ENCODE data around the gene DNPH1. TPM values are rescaled to one million over a fixed set of nuclear protein-coding genes. Genes with fewer than 3 reads are reported as not detected.

The DNPH1 gene
- total RNA-seq, 4 donors from 2014 or later: 23.4 to 68.4 (median 33.2) TPM

DNA sequence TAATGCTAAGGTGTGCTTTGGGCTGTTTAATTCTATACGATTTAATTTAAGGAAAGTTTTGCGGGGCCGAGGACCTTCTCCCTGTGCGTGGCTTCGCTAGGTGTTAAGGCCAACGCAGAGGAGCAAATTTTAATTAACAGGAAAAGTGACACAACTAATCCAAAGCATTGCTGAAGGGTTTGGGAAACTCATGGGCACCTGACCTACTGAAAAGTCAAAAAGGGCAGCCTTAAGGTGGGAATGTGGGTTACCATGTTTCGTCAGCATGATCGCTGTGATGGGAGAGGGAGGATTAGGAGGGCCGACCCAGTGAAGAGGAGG, 47.7 kb downstream of the DNPH1 start:
- intact Hi-C loops (cut with DNase I; ENCODE audit: low total_unique reads): no loop called here
- H3K4me3 ChIP-seq: peak overlapping the region; percentile 59 to 75
- no peaks in the 10 kb centered on the region for H3K4me1 ChIP-seq
- H3K27me3 ChIP-seq: no peaks in the 10 kb centered on the region
- TF ChIP-seq CTCF (IDR thresholded peaks at IDR 0.05) (no peak), POLR2A (IDR thresholded peaks at IDR 0.05) (no peak)
- peak overlapping the region; percentile 64 to 77 for H3K27ac ChIP-seq
- H3K36me3 ChIP-seq: no peaks in the 10 kb centered on the region
- H3K9me3 ChIP-seq: no peaks in the 10 kb centered on the region
- no peak for DNase-seq

- Histone ChIP-seq H3K27me3 (no peaks in the 10 kb centered on the region), H3K9me3 (no peaks in the 10 kb centered on the region), H3K27ac (peak overlapping the region; percentile 64 to 77), H3K4me3 (no peak overlapping the region), H3K4me1 (no peaks in the 10 kb centered on the region), H3K36me3 (no peaks in the 10 kb centered on the region)
- DNase-seq: no peak
- intact Hi-C loops (cut with DNase I; ENCODE audit: low total_unique reads): no loop called here
- TF ChIP-seq CTCF (IDR thresholded peaks at IDR 0.05) (no peak), POLR2A (IDR thresholded peaks at IDR 0.05) (no peak)
Measured at GRCh38 chr6:43180985-43181384, 48.3 kb downstream of the DNPH1 start.

- no peaks in the 10 kb centered on the region for H3K9me3 ChIP-seq
- H3K4me3 ChIP-seq: no peak overlapping the region
- intact Hi-C loops (cut with DNase I; ENCODE audit: low total_unique reads): no loop called here
- no peak overlapping the region for H3K27ac ChIP-seq
- no peak for TF ChIP-seq CTCF (IDR thresholded peaks at IDR 0.05)
- no peak for TF ChIP-seq POLR2A (IDR thresholded peaks at IDR 0.05)
- no peaks in the 10 kb centered on the region for H3K36me3 ChIP-seq
- no peaks in the 10 kb centered on the region for H3K27me3 ChIP-seq
- peaks cover 0 to 2% of the 10 kb centered on the region in 2 donors for H3K4me1 ChIP-seq
- DNase-seq: no peak
Measured at GRCh38 chr6:43180058-43180457, 49.2 kb downstream of the DNPH1 start.

DNA sequence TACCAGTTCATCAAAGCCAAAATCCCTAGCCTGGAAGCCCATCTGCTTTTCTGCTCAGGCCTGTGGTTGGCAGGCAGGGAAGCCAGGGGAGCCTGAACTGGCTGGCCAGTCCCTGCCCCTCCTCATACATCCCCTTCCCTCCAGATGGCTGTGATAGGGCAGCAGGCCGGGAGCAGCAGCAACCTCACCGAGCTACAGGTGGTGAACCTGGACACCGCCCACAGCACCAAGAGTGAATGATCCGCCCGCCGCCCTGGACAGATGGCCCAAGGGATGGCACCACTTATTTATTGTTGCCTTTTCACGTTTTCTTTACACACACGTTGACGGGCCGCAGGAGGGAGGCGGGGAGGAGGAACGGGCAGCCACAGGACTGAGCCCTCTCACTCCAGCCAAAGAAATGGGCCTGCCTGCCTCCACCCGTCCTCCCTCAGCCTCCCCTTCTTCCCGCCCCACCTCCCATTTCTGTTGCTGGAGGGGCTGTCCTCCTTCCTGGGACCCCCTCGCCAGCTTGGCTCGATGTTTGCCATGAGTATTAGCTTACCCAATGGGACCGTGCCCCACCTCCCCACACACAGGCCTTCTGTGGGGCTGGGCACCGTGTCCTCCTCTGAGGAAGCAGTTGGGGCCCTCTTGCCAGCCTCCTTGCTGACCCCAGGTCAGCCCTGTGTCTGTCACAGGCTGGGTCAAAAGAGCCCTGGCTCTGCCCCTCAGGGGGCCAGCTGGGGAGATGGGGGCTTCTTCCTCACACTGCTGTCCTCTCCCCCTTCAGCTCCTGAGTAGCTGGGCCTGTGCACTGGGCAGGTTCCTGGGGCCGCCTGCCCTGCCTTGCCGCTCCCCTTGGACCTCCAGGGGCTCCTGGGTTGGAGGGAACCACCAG, 50.1 kb downstream of the DNPH1 start:
- intact Hi-C loops (cut with DNase I; ENCODE audit: low total_unique reads): no loop called here
- Histone ChIP-seq H3K27ac (peak overlapping the region in 1 of 2 donors; percentile 8), H3K9me3 (no peaks in the 10 kb centered on the region), H3K4me3 (no peak overlapping the region), H3K36me3 (no peaks in the 10 kb centered on the region), H3K4me1 (peaks cover 0 to 6% of the 10 kb centered on the region in 2 donors), H3K27me3 (no peaks in the 10 kb centered on the region)
- TF ChIP-seq POLR2A (IDR thresholded peaks at IDR 0.05) (no peak), CTCF (IDR thresholded peaks at IDR 0.05) (no peak)
- DNase-seq: no peak

DNA sequence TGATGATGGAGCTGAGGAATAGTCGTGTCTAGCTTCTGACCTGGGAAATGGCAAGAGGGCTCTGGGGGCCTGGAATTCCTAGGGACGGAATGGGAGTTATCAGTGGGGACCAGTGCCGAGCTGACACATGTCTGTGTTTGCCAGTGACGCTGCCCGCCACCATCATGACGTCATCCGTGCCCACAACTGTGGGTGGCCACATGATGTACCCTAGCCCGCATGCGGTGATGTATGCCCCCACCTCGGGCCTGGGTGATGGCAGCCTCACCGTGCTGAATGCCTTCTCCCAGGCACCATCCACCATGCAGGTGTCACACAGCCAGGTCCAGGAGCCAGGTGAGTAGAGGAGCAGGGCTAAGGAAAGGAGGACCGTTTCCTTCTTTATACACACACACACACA, 51.1 kb downstream of the DNPH1 start:
- H3K4me1 ChIP-seq: peaks cover 4 to 13% of the 10 kb centered on the region in 2 donors
- intact Hi-C loops (cut with DNase I; ENCODE audit: low total_unique reads): no loop called here
- DNase-seq: no peak
- H3K4me3 ChIP-seq: no peak overlapping the region
- no peaks in the 10 kb centered on the region for H3K27me3 ChIP-seq
- no peaks in the 10 kb centered on the region for H3K9me3 ChIP-seq
- H3K27ac ChIP-seq: no peak overlapping the region
- no peaks in the 10 kb centered on the region for H3K36me3 ChIP-seq
- TF ChIP-seq CTCF (IDR thresholded peaks at IDR 0.05) (no peak), POLR2A (IDR thresholded peaks at IDR 0.05) (no peak)

All from uterus (tissue), 4 donors.